Amniotic epithelial cell (primary cell): ENCODE results near the gene FAM227A.
A peak's percentile ranks its signal among the peaks of the same experiment; 100 is the strongest.
"Not testable (repeated sequence)": the region's sequence is repeated elsewhere in the genome, so short reads cannot be mapped to it uniquely, and the experiment has no call there.

Source experiments
- DNase-seq: peaks from one replicate; pipeline ENCODE4 v3.0.0-alpha.2; 2010; ENCODE audit warnings: low read depth

FAM227A gene

DNA sequence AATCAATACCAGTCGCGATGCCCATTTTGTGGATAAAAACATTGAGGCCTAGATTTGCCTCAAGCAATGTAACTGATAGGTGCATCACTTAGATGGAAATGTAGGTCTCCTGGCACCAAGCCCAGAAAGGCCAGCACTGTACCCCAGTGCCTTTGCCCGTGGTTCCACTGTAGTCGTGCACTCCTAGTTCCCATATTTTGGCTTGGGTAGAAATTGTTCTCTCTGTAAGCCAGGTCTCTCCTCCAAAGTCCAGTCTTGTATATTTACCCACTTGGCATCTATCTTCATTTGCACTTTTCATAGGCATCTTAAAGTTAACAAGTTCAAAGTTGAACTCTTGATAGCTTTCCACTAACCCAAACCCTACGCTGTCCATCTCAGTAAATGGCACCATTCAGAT, 44.6 kb downstream of the FAM227A start:
- DNase-seq, result no peak

DNA sequence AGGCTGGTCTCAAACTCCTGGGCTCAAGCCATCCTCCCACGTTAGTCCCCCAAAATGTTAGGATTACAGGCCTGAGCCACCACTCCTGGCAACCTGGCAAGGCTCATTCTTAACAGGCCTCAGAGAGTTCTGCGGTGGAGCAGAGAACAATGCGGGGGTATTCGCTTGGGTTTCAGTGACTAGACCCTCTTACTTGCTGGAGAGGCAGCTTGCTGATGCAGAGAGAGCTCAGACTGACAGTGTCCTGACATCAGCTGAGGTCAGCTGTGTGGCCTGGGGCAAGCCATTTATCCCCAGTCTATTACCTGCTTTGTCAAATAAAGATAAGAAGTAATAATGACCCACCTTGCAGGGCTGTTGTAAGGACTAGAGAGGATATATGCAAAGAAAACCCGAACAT, 46.0 kb downstream of the FAM227A start:
- no peak for DNase-seq

DNA sequence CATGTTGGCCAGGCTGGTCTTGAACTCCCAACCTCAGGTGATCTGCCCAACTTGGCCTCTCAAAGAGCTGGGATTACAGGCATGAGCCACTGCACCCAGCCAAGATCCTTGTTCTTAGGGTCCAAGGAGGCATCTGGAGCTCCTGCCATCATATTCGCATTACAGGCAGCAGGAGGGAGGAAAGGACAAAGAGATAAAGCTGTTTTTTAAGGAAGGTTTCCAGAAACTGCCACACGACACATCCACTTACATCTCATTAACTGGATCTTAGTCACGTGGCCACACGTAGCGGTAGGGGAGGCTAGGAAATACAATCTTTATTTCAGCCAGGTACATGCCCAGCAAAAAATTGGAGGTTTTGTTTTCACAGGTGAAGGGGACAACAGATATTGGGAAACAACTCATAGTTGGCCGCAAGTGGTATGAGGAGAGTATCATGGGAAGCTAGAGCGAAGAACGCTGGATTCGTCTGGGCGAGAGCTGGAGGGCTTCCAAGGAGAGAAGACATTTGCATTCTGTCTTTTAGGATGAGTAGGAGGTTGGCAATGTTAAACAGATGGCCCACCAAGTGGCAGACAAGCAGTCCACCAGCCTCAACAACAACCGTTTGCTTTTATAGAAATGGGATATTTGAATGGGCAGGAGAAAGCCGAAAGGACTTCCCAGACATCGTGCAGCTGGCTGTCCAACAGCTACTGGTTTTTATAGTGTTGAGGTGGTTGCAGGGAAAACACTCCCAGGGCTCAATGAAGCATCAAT, 47.0 kb downstream of the FAM227A start:
- no peak for DNase-seq

DNA sequence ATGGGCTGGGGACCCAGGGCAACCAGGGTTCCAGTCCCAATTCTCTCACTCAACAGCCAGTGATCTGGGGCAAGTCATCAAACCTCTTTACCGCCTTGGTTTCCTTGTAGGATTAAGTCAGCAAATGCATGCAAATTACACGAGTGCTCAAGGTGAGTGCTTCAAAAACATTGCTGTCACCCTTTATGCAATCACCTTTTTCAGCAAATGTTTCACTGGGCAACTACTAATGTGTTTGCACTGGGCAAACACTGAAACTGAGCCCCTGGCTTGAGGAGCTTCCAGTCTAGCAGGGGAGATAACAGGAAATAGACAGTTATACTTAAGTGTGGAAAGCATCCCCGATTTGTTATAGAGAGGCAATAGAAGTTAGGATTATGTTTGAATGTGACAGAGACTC, 48.5 kb downstream of the FAM227A start:
- DNase-seq, result no peak

DNA sequence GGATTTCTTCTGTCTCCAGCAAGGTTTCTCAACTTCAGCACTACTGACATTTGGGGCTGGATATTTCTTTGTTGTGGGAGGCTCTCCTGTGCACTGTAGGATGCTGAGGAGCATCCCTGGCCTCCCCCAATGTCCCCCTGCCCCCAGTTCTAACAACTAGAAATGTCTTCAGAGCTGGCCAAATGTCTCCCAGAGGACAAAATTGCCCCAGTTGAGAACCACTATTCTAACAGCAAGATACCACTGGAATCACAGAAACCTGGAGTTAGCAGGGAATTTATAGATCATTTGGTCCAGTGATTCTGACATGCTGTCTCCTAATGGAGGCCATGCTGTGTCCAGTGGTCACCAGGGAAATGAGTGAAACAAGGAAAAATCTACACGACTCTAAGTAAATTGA, 54.0 kb downstream of the FAM227A start:
- DNase-seq, result no peak

DNA sequence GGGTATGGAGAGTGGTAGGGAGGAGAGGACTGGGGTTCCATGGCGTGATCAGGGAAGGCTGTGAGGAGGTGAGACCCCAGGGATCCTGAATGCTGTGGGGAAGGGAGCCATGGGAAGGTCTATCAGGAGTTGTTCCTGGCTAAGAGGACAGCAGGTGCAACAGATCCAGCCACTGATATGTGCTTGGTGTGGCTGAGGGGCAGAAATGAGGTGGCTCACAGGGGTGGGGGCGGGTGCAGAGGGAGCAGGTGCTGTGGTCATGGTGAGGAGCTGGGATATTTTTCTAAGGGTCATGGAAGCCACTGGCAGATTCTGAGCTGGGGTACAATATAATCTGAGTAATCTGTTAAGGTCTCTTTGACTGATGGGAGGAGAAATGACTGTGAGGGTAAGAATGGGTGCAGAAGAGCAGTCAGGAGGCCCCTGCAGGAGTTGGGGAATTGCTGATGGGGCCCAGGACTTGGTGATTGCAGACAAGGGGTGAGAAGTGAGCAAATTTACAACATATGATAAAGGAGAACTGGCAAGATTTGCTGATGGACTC, 54.9 kb downstream of the FAM227A start:
- no peak for DNase-seq

DNA sequence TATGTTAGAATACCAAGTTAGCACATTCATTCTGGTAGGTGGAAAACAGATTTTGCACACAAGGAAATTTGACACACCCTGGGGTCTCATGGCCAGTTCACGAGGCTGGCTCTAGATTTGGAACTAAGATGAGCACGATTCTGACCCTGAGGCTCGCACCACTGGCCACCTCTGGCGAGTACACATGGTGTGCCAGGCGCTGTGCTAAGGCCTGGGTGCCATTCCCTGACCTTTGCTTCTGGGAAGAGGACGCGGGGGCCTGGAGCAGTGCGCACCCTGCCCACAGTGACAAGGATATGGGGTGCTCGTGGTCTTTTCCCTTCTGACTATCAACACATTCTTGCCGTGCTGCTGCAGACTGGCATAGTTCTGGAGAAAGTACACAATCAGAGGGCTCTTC, 56.7 kb downstream of the FAM227A start:
- no peak for DNase-seq

DNA sequence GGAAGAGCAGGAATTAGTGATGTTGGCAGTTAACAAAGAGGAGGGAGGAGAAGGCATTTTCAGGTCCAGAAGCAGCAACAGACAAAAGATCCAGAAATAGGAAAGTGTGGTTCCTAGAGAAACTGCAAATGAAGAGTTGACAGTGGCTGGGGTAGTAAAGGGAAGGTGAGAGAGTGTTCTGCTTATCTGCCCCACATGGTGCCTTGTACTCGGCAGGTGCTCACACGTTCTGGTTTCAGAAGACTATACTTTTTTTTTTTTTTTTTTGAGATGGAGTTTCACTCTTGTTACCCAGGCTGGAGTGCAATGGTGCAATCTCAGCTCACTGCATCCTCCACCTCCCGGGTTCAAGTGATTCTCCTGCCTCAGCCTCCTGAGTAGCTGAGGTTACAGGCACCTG, 73.3 kb downstream of the FAM227A start:
- DNase-seq, result not testable (repeated sequence)

DNA sequence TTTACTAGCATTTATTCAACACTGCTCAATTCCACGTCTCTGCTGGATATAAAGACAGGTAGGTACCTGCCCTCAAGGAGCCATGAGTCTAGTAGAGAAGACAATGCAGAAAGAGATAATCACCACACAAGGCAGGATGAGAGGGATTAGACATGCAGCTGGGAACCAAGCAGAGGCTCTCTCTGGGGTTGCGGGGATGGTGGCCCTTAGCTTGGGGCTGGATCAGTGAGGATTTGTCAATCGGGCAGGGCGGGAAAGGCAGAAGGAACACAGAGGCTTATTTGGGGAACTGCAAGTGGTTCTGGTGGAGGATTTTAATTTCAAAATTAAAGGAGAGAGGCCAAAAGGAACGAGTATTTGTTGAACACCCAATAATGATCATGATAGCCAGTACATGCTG, 77.7 kb downstream of the FAM227A start:
- DNase-seq, result no peak

DNA sequence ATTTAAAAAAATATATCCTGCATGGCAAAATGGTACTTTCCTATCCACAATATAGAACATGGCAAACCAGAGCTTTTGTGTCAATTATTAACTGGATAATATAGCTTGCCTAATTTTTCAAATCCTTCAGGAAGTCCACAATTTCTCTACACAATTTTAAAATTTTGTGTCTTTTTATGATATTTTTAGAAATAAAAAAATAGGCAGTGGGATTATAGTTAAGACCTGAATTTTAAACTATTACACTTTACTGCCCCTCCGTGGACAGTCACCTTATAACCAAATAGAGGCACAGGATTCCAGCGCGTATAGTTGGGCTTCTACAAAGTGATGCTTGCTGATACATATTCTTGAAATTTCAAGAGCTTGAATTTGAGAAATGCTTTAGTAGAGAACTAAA, 84.1 kb downstream of the FAM227A start:
- DNase-seq, result peak; percentile 50

DNA sequence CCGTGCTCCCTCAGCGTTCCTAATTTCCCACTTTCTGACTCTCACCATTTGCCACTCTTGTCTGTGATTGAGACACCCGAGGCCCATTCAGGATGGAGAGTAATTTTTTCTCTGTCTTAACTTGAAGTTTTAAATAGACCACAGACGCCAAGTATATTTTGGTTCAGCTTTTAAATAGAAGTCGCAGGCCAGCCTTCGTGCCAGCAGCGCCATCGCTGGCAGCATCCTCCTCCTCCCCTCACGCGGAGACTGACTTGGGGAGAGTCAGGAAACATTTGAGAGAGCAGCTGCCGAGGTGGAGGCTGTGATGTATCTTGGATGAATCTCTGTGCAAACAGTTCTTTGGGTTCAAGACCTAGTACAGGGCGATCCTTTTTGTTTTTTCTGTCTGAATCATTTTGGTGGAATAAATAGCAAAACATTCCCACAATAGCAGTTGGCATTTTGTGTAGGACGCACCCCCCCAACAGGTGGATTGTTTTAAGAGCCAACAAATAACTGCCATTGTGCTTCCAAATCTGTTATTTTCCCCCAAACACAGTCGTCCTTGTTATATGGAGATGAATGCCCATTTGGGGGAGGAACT, 85.3 kb downstream of the FAM227A start:
- DNase-seq, result peak; percentile 20

DNA sequence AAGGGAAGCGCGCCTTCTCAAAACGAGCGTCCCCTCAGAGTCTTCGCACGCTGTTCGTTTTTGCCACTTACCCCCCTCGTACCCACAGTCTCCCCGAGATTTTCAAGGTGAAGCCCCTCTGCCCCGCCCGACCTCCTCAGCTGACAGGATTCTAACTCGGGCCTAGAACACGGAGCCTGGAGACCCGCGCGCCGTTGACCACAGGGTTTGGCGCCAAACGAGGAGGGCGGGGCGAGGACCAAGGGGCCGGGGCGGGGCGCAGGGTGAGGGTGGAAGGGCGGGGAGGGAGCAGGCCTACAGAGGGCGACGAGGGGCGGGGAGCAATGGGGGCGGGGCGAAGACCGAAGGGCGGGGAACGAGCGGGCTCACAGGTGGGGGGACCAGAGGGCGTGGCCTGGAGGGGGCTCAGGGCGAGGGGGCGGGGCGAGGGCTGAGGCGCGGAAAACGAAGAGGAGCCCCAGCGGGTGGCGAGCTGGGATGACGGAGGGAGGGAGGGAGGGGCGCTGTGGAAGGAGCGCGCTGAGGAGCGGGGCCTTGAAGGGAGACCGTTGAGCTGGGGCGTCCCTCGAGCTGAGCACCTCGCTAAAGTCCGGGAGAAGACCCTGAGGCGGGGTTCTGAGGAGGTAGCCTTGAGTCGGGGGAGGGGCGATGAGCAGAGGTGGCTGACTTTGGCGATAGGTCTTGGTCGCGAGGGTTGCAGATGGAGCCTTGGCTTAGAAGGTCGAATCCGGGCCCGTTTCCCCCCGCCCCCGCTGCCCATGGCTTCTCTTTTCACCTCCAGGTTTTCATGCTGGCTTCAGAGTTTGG, 86.0 kb downstream of the FAM227A start, which contains the start of gene DMC1:
DMC1 (minus strand) TSS at position 212 of the 807 bp plus-strand sequence. CDS start 1,927 bp downstream, outside the sequence.
- DNase-seq, result peak; percentile 78

DNA sequence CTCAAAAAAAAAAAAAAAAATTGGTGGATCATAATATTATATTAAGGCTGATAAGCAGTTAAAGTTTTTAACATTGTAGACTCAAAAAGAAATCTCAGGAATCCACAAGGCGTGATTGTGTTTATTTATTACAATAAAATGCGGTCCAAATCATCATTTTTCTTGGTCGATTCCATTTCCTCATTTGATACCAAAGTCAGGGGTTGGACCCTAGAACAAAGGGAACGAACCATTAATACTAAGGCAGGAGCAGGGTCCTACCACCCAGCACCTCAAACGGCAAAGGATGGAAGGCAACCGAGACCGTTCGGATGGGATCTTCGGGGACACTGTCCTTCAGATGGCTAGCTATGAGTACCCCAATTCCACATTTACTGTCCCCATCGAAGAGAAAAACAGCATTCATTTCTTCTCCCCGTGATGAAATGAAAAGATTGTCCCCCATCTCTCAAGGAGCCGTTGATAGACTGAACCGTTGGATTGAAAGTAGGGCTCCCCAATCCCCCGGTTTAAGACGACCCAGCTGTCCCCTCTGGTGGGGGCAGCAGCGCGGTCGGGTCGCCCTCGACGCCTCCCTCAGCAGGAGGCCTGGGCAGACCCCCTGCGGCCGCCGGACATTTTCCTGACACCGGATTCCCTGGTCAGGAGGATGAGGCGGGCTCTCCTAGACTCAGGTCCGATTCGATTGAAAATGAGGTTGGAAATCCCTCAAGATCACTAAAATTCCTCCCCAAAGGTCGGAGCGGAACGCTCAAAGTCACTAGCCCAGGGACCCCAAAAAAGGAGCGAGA, 86.8 kb downstream of the FAM227A start:
- DNase-seq, result no peak

DNA sequence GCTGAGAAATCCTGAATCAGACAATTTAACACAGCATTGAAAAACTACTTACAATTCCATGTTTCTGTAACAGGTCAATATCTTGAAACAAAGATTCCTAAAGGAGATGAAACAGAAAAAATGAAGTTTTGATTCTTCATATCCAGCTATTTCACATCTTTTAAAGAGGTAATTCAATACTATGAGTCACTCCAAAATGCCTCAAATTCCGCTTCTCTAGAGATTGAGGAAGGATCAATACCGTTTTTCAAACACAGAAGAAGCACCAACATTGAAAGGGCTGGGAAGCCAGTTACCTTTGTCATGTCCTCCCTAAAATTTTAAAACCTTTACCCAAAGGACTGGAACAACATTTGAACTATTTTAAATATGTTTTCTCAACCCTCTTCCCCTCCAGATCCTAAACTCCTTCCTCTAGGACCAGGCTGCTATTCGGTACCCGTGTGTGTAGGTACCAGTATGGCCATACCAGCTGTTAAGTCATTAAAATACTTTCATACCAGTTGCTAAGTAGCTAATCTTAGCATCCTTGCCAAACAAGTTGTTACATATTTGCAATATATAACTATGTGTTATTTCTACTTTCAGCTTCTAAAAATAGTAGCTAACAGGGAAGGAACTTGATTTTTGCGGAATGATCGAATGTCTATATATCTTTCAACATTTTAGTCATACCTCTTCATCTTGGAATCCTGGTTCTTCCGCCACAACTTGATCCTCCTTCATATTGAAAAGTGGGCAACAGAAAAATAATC, 88.5 kb downstream of the FAM227A start:
- DNase-seq, result peak; percentile 10

DNA sequence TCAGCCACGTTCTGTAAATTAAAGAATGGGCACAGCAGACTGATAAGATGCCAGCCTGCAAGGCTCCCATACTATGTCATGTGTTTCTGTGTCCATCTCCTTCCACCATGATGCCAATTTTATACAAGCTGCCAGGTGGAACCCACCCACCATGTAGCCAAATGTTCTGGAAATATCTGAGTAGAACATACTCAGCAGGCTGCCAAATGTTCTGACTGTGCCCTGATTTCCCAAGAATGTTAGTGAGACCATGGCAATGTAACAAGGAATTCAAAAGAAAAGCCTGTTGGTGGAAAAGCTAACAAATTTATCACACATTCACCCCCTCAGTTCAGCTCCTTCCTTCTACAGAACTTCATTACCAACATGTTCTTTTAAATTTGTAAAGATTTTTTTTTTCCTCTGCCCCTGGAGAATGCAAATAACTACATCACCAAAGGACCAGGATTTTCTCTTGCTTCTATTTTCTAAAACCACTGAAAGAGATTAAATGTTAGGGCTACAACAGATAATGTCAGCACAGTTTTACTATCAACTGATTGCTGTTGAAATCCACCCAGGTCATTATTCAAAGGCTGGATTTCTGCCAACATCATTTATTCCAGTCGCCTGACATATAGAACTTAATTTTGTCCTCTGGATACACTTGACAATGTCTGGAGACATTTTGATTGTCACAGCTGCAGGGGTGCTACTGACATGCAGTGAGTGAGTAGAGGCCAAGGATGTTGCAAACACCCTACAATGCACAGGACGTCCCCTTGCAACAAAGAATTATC, 89.3 kb downstream of the FAM227A start:
- peak; percentile 14 for DNase-seq

DNA sequence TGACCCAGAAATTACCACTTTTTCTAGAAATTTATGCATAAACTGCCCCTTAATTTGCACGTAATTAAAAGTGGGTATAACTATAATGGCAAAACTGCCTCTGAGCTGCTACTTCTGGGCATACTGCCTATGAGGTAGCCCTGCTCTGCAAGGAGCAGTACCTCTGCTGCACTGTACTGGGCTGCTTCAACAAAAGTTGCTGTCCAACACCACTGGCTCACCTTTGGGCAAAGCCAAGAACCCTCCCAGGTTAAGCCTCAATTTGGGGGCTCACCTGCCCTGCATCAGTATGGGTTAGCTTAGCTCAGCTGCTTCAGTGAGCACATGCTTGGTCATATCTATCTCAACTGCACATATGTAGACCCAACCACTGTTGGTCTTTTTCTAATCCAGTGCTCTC, 90.8 kb downstream of the FAM227A start:
- DNase-seq, result no peak

DNA sequence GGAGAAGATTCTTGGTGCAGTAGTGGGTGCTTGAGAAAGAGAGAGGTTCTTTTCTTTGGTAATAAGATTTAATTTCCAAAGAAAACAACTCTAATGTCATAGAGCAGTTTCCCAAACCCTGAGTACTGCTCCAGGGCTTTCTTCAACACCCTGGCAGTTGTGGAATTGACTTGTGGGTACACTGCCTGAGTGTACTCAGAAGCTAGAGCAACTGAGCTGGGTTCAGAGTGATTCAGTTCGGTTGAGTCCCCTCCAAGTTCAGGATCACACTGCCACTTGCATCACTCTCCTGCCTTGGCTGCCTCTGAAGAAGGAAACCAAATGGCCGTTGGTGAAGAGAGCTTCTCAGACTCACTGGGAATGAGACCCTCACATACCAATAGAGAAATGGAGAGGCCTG, 91.5 kb downstream of the FAM227A start:
- peak; percentile 10 for DNase-seq

DNA sequence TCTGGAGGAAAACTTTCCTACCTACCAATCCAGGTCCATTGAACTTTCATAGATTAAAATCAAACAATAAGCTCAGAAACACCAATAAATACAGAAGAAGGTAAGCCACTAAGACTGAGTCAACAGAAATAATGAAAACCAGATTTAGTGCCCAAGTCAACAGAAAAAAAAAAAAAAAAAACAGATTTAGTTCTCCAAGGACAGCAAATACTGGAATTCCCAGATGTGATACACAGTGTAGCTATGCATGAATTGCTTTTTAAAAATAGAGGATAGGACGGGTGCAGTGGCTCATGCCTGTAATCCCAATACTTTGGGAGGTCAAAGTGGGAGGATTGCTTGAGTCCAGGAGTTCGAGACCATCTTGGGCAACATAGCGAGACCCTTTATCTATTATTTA, 101.9 kb downstream of the FAM227A start:
- no peak for DNase-seq

DNA sequence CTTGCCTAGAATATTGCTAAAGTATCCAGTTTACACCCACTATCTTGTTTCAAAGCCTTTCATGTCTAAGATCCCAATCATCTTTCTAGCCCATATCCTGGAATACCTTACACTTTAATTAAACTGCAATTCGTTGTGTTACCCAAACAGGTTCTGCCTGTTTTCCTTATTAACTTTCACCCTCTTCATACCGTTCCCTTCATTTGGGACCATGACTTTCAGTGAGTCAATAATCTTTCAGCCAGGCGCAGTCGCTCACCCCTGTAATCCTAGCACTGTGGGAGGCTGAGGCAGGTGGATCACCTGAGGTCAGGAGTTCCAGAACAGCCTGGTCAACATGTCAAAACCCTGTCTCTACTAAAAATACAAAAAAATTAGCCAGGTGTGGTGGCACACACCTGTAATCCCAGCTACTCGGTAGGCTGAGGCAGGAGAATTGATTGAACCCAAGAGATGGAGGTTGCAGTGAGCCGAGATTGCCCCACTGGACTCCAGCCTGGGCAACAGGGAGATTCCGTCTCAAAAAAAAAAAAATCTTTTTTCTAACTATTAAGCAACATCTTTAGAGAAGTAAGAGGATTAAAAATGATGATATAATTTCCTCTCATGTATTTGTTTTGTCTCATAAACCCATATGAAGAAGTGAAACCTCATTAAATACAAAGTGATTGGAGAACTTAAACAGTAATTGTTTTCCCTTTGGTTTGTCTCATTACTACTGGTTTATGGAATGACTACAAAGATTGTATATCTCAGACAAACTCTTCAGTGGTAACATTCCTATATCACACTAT, 106.9 kb downstream of the FAM227A start:
- DNase-seq, result peak; percentile 4

DNA sequence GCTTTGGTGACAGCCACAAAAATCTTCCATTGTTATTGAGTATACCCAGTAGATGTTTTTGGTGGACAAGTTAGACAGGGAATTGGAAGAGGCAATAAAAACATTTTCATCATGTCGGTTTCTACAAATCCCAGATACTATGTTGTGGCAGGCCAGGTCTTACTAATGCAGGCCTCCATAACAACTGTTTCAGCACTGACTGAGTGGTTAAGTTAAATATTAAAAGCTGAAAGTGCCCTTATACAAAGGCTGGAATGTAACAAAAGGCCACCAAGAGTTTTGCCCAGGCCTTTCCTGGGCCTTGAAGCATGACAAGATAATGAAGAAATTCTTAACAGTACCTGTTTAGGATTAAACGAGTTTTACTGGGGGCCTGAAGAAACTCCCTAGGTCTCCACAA, 115.5 kb downstream of the FAM227A start:
- no peak for DNase-seq
